Ammon's horn (tissue), 1 donor: ENCODE results near the gene POLD4.

ENCODE experiments used
- DNase-seq: peaks from one replicate; pipeline ENCODE4 v3.0.0-alpha.2; 2016; ENCODE audit warnings: low spot score

POLD4 gene

GRCh38 chr11:67370351-67371076 lies 17.2 kb upstream of the POLD4 start:
- DNase-seq: no peak

- DNase-seq: no peak
Observed at GRCh38 chr11:67369801-67370284, 16.5 kb upstream of the POLD4 start.

DNA sequence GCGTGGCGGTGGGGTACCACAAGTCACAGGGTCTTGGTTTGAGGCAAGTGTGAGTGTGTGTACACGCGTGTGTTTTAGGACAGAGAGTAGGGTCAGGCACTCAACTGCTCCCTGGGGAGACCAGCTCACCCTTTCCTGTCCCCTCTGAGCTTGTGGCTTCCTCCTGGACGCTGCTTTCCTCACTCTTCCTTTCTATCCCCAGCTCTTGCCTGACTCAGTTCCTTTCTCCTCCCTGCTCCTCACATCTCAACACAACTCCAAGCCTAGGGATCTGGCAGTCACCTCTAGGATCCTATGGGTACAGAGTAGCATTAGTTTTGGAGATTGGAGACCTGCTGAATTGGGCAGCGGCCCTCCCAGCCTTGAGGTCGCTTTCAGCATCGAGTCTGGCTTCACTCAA lies 15.9 kb upstream of the POLD4 start:
- DNase-seq: no peak

GRCh38 chr11:67368621-67369020 lies 15.3 kb upstream of the POLD4 start:
- DNase-seq: no peak

GRCh38 chr11:67367761-67368227 lies 14.4 kb upstream of the POLD4 start:
- DNase-seq: no peak

DNA sequence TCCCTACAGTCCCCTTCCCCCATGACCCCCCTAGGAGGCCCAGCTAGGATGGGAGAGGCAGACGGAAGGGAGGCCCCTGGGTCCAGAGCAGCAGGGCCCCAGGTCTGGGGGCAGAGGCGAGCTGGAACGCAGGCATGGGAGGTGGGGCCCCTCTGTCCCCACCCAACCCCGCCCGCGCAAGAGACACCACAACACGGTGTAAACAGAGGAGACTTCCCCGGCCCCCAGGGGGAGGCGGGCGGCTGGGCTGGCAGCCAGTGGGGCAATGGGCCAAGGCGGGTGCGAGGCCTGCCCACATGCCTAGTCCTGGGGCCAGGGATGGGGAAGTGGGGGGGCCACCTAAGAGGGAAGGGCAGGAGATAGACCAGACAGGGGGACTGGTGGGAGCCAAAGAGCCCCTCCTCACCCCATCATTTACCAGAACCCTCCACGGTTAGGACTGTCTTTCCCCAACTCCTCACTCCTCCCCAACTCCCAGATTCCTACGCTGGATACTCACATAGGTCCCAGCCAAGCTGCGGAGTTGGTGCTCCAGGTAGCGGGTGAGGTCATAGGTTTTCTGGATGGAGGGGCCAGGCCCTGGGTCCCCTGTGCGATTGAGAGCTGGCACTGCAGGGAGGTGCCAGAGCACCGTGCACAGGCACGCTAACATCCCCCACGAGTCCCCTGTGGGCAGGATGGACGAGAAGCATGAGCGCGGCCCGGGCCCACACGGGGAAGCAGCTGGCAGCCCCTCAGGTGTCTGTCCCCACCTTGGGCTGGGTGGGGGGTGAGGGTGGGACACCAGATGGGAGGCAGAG lies 13.8 kb upstream of the POLD4 start:
- DNase-seq: no peak

DNA sequence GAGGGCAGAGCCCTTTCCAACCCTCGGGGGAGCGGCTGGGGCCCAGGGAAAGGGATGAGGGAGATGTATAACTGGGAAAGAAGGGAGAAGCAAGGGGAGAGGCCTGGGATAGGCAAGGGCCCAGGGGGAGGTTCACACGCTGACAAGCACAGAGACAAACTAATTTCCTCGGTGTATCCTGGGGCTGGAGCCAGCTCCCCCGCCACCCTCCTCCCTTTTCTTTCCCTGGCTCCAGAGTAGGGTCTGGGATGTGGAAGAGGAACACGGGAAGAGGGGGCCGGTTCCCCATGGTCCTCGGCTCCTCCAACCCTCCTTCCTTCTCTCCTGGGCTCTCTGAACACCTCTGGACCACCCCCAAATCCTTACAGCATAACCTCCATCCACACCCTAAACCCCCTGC lies 13.2 kb upstream of the POLD4 start:
- DNase-seq: no peak

DNA sequence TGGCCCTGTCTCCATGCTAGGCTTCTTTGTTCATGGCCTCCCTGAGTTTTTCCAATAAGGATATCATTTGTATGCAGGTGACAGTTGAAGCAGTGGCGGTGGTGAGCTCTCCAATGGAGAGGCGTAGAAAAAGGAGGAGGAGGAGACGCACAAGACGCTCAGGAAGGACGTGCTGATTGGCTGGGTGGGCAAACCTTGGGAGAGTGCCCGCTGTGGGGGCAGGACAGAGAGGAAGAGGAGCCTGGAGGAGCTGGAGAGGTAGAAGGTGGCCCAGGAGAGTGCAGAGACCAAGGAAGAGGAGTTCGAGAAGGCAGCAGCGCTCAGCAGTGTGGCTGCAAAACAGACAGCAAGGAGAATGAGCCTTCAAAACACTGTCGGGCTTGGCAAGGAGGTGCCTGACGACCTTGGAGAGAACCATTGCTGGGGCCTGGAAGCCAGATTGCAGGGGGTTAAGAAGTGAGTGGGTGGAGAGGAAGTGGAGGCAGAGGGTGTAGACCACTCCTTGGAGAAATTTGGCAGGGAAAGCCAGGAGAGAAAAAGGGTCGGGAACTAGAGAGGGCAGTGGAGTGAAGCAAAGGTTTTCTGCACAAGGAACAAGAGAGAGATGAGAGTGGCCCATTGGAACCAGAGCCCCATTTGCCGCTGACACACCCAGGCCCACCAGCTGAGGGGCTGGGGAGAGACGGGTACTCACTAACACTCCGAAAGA lies 12.5 kb upstream of the POLD4 start:
- no peak for DNase-seq

- DNase-seq: no peak
Observed at GRCh38 chr11:67364783-67365722, 11.7 kb upstream of the POLD4 start.

GRCh38 chr11:67364169-67364568 lies 10.8 kb upstream of the POLD4 start:
- no peak for DNase-seq

GRCh38 chr11:67357831-67358670 lies 4.7 kb upstream of the POLD4 start:
- no peak for DNase-seq

- DNase-seq: peak; percentile 70
Observed at GRCh38 chr11:67356864-67357561, 3.7 kb upstream of the POLD4 start.

DNA sequence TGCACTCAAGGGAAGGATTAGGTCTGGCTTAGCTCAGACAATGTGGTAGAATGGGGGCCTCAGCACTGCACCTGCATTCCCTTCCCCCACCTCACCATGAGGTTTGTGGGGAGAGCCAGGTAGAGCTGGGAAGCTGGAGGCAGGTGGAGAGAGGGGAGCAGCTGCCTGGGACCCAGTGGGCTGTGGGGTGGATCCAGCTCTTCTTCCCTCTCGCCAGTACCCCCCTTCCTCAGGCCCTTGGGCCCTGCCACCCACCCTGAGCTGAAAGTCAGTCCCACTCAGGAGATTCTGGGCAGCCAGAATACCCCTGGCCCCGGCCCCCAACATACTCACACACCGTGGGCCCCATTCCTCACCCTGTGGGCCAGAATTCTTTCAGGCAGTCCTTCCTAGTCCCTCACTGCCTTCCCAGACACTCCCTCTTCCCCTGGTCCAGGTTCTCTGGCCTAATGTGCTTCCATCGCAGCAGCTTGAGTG lies 3.1 kb upstream of the POLD4 start:
- no peak for DNase-seq

DNA sequence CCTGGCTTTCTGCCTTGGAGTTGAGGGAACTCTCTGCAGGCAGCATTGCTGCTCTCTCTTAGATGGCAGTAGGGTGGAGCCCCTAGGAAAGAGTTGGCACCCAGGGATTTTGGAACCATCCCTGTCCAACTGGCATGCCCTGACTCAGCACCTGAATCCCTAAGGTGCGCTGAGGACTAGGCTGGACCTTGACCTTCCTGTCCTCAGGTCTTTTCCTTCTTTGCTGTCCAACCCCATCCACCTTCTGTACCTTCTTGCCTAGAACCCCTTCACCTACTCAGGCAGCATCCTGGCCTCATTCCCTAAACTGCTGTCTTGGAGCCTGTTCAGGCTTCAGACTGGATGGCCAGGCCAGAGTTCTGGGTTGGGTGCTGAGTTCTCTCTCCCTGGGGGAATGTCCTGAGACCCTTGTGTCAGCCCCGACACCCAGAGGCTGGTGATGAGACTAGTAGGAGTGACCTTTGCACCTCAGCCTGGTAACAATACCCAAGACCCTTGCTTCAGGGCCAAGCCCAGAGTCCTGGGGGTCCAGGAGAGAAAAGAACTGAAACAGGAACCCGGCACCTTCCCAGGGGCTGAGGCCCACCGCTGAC lies 2.5 kb upstream of the POLD4 start:
- DNase-seq: no peak

DNA sequence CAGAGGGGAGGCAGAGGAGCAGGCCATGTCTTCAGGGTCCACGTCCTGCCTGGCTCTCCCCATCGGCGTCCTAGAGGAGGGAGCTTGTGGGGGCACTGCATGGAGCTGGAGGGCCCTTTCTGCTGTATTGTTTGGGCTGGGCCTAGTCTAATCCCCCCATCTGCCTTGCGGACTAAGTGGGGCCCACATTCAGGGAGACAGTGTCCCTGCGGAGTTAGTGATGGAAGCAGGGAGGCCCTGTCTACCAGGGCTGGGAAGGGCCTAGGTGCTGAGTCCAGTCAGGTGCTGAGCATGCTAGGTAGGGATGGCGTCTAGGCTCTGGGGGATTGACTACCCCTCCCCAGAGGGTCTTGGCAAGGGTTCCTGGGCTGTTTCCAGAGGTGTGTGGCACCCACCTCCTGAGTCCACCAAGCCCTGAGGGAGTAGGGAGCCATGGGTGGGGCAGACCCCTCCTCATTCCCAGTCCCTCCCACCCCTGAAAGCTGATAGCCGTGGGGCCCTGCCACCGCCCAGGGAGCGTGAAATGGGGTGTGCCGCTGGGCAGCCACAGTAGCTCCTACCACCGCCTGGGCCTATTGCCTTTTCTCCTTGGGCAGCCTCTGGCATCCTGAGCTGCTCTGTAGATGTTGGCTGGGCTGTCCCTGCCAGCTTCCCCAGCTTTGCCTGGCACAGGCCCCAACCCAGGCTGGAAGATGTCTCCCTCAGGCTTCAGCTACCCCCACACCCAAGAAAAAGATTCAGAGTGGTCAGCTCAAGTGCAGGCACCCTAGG lies 1.9 kb upstream of the POLD4 start:
- DNase-seq: no peak

GRCh38 chr11:67354075-67355022 lies 1.0 kb upstream of the POLD4 start:
- DNase-seq: no peak

DNA sequence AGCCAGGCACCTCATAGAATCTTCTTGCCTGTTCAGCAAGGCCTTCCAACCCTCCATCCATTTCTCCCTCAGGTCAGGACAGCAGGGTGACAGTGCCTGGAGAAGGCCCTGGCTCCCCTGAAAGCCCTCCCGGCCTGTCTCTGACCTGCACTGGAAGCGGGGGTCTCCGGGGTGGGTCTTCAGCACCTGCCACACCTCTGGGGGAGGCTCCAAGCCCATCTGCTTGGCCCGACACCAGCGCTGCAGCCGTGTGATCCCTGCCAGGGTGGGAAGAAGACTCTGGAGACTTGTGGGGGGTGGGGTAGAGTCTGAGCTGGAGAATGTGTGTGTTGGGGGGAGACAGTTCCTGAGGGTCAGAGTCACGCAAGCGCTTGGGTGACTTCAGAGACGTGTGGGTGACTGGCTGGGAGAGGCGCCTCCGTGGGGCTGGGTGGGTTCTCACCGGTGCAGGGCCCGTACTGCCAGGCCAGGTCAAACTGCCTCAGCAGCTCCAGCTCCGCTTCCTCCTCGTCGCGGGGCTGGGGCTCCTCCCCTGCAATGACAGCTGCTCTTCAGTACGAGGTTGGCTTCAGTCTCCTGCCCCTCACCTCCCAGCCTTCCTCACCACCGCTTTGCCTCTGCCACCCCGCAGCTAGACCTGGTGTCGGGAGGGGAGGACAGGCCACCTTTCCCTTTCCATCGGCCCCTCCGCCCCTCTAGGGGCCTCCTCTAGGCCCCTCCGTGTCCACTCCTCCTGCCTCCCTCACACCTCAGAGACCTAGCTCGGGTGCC lies 615 bp downstream of the POLD4 start:
- peak; percentile 48 for DNase-seq
